ENCODE data around the gene C1orf116. TPM values are rescaled to one million over a fixed set of nuclear protein-coding genes. Genes with fewer than 3 reads are reported as not detected.

The C1orf116 gene
- polyA plus RNA-seq (2013): 2.6 and 2.8 TPM in 2 replicates

- H3K9me3 ChIP-seq (ENCODE audit: insufficient read depth, low read depth, low read length): no peaks in the 10 kb centered on the region
- no CpG with 5 or more reads among the region's 1 CpG for WGBS (ENCODE audit: extremely low coverage, insufficient coverage, insufficient read length)
- H3K27me3 ChIP-seq (ENCODE audit: insufficient read depth, low read length): no peaks in the 10 kb centered on the region
- no peaks in the 10 kb centered on the region for H3K79me1 ChIP-seq (ENCODE audit: low read length)
- H2BK120ac ChIP-seq (ENCODE audit: insufficient read depth, low read length, poor library complexity): no peak within 1 kb of the TSS
- H2BK12ac ChIP-seq (ENCODE audit: low read length): no peak within 1 kb of the TSS
- no peak within 1 kb of the TSS for H3K4me2 ChIP-seq (ENCODE audit: low read length)
- no peak within 1 kb of the TSS for H3K4ac ChIP-seq (ENCODE audit: low read depth, low read length)
- no peak within 1 kb of the TSS for H3K18ac ChIP-seq (ENCODE audit: low read length)
- H2BK5ac ChIP-seq (ENCODE audit: low read depth, low read length, poor library complexity): no peak within 1 kb of the TSS
- no peaks in the 10 kb centered on the region for H3K36me3 ChIP-seq (ENCODE audit: control insufficient read depth in 1 of 2, insufficient read depth in 2 of 2, low read length in 2 of 2)
- H2AK5ac ChIP-seq (ENCODE audit: low read length): no peak within 1 kb of the TSS
- no peak within 1 kb of the TSS for H3K14ac ChIP-seq (ENCODE audit: low read length)
- peaks cover 0 to 3% of the 10 kb centered on the region in 2 experiments for H3K4me1 ChIP-seq (ENCODE audit: control insufficient read depth in 1 of 2, insufficient read depth in 2 of 2, low read length in 2 of 2)
- H2AFZ ChIP-seq (ENCODE audit: insufficient read depth, low read length, poor library complexity): no peak within 1 kb of the TSS
- H4K91ac ChIP-seq (ENCODE audit: low read depth, low read length): no peak within 1 kb of the TSS
- H3K23ac ChIP-seq (ENCODE audit: low read length): no peak within 1 kb of the TSS
- no peak within 1 kb of the TSS for H4K12ac ChIP-seq (ENCODE audit: low read depth, low read length)
- no peaks in the 10 kb centered on the region for H3K79me2 ChIP-seq (ENCODE audit: control insufficient read depth, insufficient read depth, low read length, poor library complexity)
- peak; percentile 47 to 51 for DNase-seq
- H3K27ac ChIP-seq (ENCODE audit: low read depth, low read length): no peak within 1 kb of the TSS
- H3K9ac ChIP-seq (ENCODE audit: low read length): no peak within 1 kb of the TSS
- no peak within 1 kb of the TSS for H4K8ac ChIP-seq (ENCODE audit: low read depth, low read length)
- H3K4me3 ChIP-seq (ENCODE audit: low read depth, low read length): no peak within 1 kb of the TSS
These were observed at the start of gene C1orf116 for GRCh38 chr1:207032528-207033017. Gene C1orf116, minus strand, starts transcription at chr1:207032756. Its CDS starts 5,158 bp downstream, at chr1:207027598.

GRCh38 chr1:207081806-207082205 is 49.2 kb upstream of the C1orf116 start:
- H2BK12ac ChIP-seq (ENCODE audit: low read length): no peak overlapping the region
- no peak overlapping the region for H3K23ac ChIP-seq (ENCODE audit: low read length)
- no peaks in the 10 kb centered on the region for H3K79me2 ChIP-seq (ENCODE audit: control insufficient read depth, insufficient read depth, low read length, poor library complexity)
- H3K14ac ChIP-seq (ENCODE audit: low read length): no peak overlapping the region
- WGBS (ENCODE audit: extremely low coverage, insufficient coverage, insufficient read length): no CpG with 5 or more reads among the region's 2 CpGs
- no peak overlapping the region for H4K8ac ChIP-seq (ENCODE audit: low read depth, low read length)
- no peak overlapping the region for H4K91ac ChIP-seq (ENCODE audit: low read depth, low read length)
- no peak overlapping the region for H2AFZ ChIP-seq (ENCODE audit: insufficient read depth, low read length, poor library complexity)
- H3K9ac ChIP-seq (ENCODE audit: low read length): no peak overlapping the region
- peaks cover 2% of the 10 kb centered on the region for H3K79me1 ChIP-seq (ENCODE audit: low read length)
- peaks cover 2 to 5% of the 10 kb centered on the region in 2 experiments for H3K36me3 ChIP-seq (ENCODE audit: control insufficient read depth in 1 of 2, insufficient read depth in 2 of 2, low read length in 2 of 2)
- H3K4me1 ChIP-seq (ENCODE audit: control insufficient read depth in 1 of 2, insufficient read depth in 2 of 2, low read length in 2 of 2): peaks cover 3 to 6% of the 10 kb centered on the region in 2 experiments
- no peaks in the 10 kb centered on the region for H3K27me3 ChIP-seq (ENCODE audit: insufficient read depth, low read length)
- no peak overlapping the region for H3K4me2 ChIP-seq (ENCODE audit: low read length)
- H3K18ac ChIP-seq (ENCODE audit: low read length): no peak overlapping the region
- no peak overlapping the region for H3K4ac ChIP-seq (ENCODE audit: low read depth, low read length)
- H3K27ac ChIP-seq (ENCODE audit: low read depth, low read length): no peak overlapping the region
- H2BK120ac ChIP-seq (ENCODE audit: insufficient read depth, low read length, poor library complexity): no peak overlapping the region
- peaks cover 2% of the 10 kb centered on the region for H3K9me3 ChIP-seq (ENCODE audit: insufficient read depth, low read depth, low read length)
- no peak overlapping the region for H2BK5ac ChIP-seq (ENCODE audit: low read depth, low read length, poor library complexity)
- H4K12ac ChIP-seq (ENCODE audit: low read depth, low read length): no peak overlapping the region
- H3K4me3 ChIP-seq (ENCODE audit: low read depth, low read length): no peak overlapping the region
- no peak overlapping the region for H2AK5ac ChIP-seq (ENCODE audit: low read length)
- peak in 1 of 2 donors; percentile 5 for DNase-seq

GRCh38 chr1:207081088-207081487 is 48.5 kb upstream of the C1orf116 start:
- Histone ChIP-seq H3K23ac (ENCODE audit: low read length) (no peak overlapping the region), H3K14ac (ENCODE audit: low read length) (no peak overlapping the region), H2BK12ac (ENCODE audit: low read length) (no peak overlapping the region), H3K9ac (ENCODE audit: low read length) (no peak overlapping the region), H2AFZ (ENCODE audit: insufficient read depth, low read length, poor library complexity) (no peak overlapping the region), H3K27ac (ENCODE audit: low read depth, low read length) (no peak overlapping the region), H3K9me3 (ENCODE audit: insufficient read depth, low read depth, low read length) (peaks cover 2% of the 10 kb centered on the region), H2BK5ac (ENCODE audit: low read depth, low read length, poor library complexity) (no peak overlapping the region), H3K79me2 (ENCODE audit: control insufficient read depth, insufficient read depth, low read length, poor library complexity) (no peaks in the 10 kb centered on the region), H4K91ac (ENCODE audit: low read depth, low read length) (no peak overlapping the region), H3K27me3 (ENCODE audit: insufficient read depth, low read length) (no peaks in the 10 kb centered on the region), H3K4me1 (ENCODE audit: control insufficient read depth in 1 of 2, insufficient read depth in 2 of 2, low read length in 2 of 2) (peaks cover 3 to 5% of the 10 kb centered on the region in 2 experiments), H3K36me3 (ENCODE audit: control insufficient read depth in 1 of 2, insufficient read depth in 2 of 2, low read length in 2 of 2) (peaks cover 2 to 5% of the 10 kb centered on the region in 2 experiments), H3K4ac (ENCODE audit: low read depth, low read length) (no peak overlapping the region), H3K79me1 (ENCODE audit: low read length) (peaks cover 2% of the 10 kb centered on the region), H2AK5ac (ENCODE audit: low read length) (no peak overlapping the region), H4K12ac (ENCODE audit: low read depth, low read length) (no peak overlapping the region), H3K4me3 (ENCODE audit: low read depth, low read length) (no peak overlapping the region), H2BK120ac (ENCODE audit: insufficient read depth, low read length, poor library complexity) (no peak overlapping the region), H4K8ac (ENCODE audit: low read depth, low read length) (no peak overlapping the region), H3K18ac (ENCODE audit: low read length) (no peak overlapping the region), H3K4me2 (ENCODE audit: low read length) (no peak overlapping the region)
- DNase-seq: no peak
- WGBS (ENCODE audit: extremely low coverage, insufficient coverage, insufficient read length): no CpG with 5 or more reads among the region's 2 CpGs

GRCh38 chr1:207079706-207080241 is 47.2 kb upstream of the C1orf116 start:
- H2BK120ac ChIP-seq (ENCODE audit: insufficient read depth, low read length, poor library complexity): no peak overlapping the region
- H3K4me3 ChIP-seq (ENCODE audit: low read depth, low read length): peak overlapping the region; percentile 4
- H4K12ac ChIP-seq (ENCODE audit: low read depth, low read length): no peak overlapping the region
- H2AK5ac ChIP-seq (ENCODE audit: low read length): no peak overlapping the region
- no peak overlapping the region for H3K4ac ChIP-seq (ENCODE audit: low read depth, low read length)
- H3K9ac ChIP-seq (ENCODE audit: low read length): no peak overlapping the region
- H3K9me3 ChIP-seq (ENCODE audit: insufficient read depth, low read depth, low read length): peaks cover 2% of the 10 kb centered on the region
- H3K36me3 ChIP-seq (ENCODE audit: control insufficient read depth in 1 of 2, insufficient read depth in 2 of 2, low read length in 2 of 2): peaks cover 2 to 5% of the 10 kb centered on the region in 2 experiments
- no peak overlapping the region for H4K91ac ChIP-seq (ENCODE audit: low read depth, low read length)
- DNase-seq: no peak
- H3K18ac ChIP-seq (ENCODE audit: low read length): no peak overlapping the region
- H3K79me2 ChIP-seq (ENCODE audit: control insufficient read depth, insufficient read depth, low read length, poor library complexity): no peaks in the 10 kb centered on the region
- no CpG with 5 or more reads among the region's 6 CpGs for WGBS (ENCODE audit: extremely low coverage, insufficient coverage, insufficient read length)
- H3K27ac ChIP-seq (ENCODE audit: low read depth, low read length): no peak overlapping the region
- no peak overlapping the region for H3K14ac ChIP-seq (ENCODE audit: low read length)
- peaks cover under 1% of the 10 kb centered on the region in 2 experiments for H3K4me1 ChIP-seq (ENCODE audit: control insufficient read depth in 1 of 2, insufficient read depth in 2 of 2, low read length in 2 of 2)
- no peaks in the 10 kb centered on the region for H3K79me1 ChIP-seq (ENCODE audit: low read length)
- H3K27me3 ChIP-seq (ENCODE audit: insufficient read depth, low read length): no peaks in the 10 kb centered on the region
- H4K8ac ChIP-seq (ENCODE audit: low read depth, low read length): no peak overlapping the region
- no peak overlapping the region for H2AFZ ChIP-seq (ENCODE audit: insufficient read depth, low read length, poor library complexity)
- no peak overlapping the region for H2BK12ac ChIP-seq (ENCODE audit: low read length)
- no peak overlapping the region for H3K4me2 ChIP-seq (ENCODE audit: low read length)
- no peak overlapping the region for H2BK5ac ChIP-seq (ENCODE audit: low read depth, low read length, poor library complexity)
- H3K23ac ChIP-seq (ENCODE audit: low read length): no peak overlapping the region
